ENCODE measurements around the gene CCNY.

DNA sequence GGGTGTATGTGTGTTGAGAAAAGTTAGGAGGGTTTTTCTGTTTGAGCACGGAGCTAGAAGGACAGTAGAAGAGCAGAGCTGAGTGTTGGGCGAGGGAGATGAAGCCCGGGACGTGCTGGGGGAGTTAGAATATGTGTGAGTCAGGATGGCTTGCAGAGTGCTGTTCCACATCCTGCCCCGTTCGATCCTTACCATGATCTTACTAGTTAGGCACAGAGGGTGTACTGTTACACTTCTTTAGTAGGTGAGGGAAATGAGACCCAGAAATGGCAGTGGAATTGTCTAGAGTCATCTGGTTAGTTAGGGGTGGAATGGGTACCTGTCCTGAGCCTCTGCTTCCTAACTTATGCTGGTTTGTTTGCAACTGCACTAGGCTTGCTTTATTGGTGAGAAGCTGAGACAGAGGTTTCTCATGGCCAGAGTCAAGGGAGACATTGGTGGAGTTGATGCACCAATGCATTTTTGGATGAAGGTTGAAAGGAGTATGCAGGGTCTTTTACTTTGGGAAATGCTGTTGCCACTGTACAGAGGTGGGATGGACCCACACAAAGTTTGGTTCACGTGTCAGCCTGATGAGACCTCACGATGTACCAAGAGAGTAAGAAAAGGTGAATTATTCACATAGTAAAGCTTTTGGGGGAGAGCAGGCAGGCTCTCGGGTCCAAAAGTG, 42.4 kb downstream of the CCNY start:
- TF ChIP-seq ZNF280D (CRISPR knock-in tag; IDR thresholded peaks at IDR 0.05) (no peak), ZNF639 (CRISPR knock-in tag; conservative IDR thresholded peaks at IDR 0.05) (no peak), CTCF (CRISPR knock-in tag; IDR thresholded peaks at IDR 0.05) (no peak), YY1 (IDR thresholded peaks at IDR 0.05; ENCODE audit: insufficient read depth, insufficient replicate concordance, low read depth, low read length) (no peak), RBFOX2 (IDR thresholded peaks at IDR 0.05; ENCODE audit: low read depth, low read length) (no peak), ARHGAP35 (CRISPR knock-in tag; IDR thresholded peaks at IDR 0.05; ENCODE audit: borderline replicate concordance) (no peak), MBD4 (IDR thresholded peaks at IDR 0.05; ENCODE audit: borderline replicate concordance, low read length) (no peak)

All from HepG2 (cell line).